OCI-LY7 (cell line): ENCODE data around the gene CCDC27. TPM values are rescaled to one million over a fixed set of nuclear protein-coding genes. Genes with fewer than 3 reads are reported as not detected.

Experiments used
- BruUV-seq: library from RNA; stranded (reverse); fragments of 400-500 nt; replicated peaks from 2 replicates; lab custom pipeline; 2021; lab: Mats Ljungman, UMichigan
- CTCF ChIA-PET: fragments of 300-600 bp; sonication (Branson Sonifier 250); formaldehyde crosslinking; loops from one replicate; lab custom pipeline; 2022; ENCODE audit warnings: antibody characterized with exemption; ENCODE audit not compliant: unreplicated experiment; lab: Charles Lee
- POLR2A ChIA-PET: fragments of 300-600 bp; sonication (Branson Sonifier 250); formaldehyde crosslinking; loops from one replicate; lab custom pipeline; 2022; ENCODE audit warnings: antibody characterized with exemption; lab: Charles Lee
- DNase-seq: peaks from one replicate; pipeline ENCODE4 v3.0.0-alpha.2; 2015; ENCODE audit warnings: low spot score
- H2AFZ ChIP-seq: fragments of 200-600 bp; sonication (generic), shearing (Covaris generic); 2 replicates; pipeline ENCODE4 v1.6.1; 2014; ENCODE audit warnings: mild to moderate bottlenecking, antibody characterized with exemption, low read length, moderate library complexity
- H3K27ac ChIP-seq: fragments of 200-600 bp; sonication (generic); 2 replicates; pipeline ENCODE4 v1.5.1; 2014; ENCODE audit warnings: mixed run types, low read depth, mild to moderate bottlenecking, moderate library complexity, low read length, inconsistent platforms; ENCODE audit not compliant: poor library complexity, severe bottlenecking
- H3K36me3 ChIP-seq: fragments of 200-600 bp; sonication (generic); 2 replicates; pipeline ENCODE4 v1.6.1; 2014; ENCODE audit warnings: mild to moderate bottlenecking, antibody characterized with exemption, low read length, moderate library complexity, mixed read lengths; ENCODE audit not compliant: insufficient read depth
- H3K4me1 ChIP-seq: fragments of 200-600 bp; sonication (generic); 2 replicates; pipeline ENCODE4 v1.5.1; 2014; ENCODE audit warnings: mild to moderate bottlenecking, low read length; ENCODE audit not compliant: insufficient read depth, poor library complexity, severe bottlenecking
- H3K4me2 ChIP-seq: fragments of 200-600 bp; sonication (generic); 2 replicates; pipeline ENCODE4 v1.6.1; 2014; ENCODE audit warnings: mild to moderate bottlenecking, low read length
- H3K4me3 ChIP-seq: fragments of 200-600 bp; sonication (generic); 2 replicates; pipeline ENCODE4 v1.5.1; 2014; ENCODE audit warnings: mild to moderate bottlenecking, low read depth, low read length; ENCODE audit not compliant: poor library complexity, severe bottlenecking
- H3K79me2 ChIP-seq: fragments of 200-600 bp; sonication (generic); 2 replicates; pipeline ENCODE4 v1.6.1; 2016; ENCODE audit warnings: low read depth, mild to moderate bottlenecking, low read length, moderate library complexity, mixed read lengths; ENCODE audit not compliant: insufficient read depth
- H3K9me2 ChIP-seq: fragments of 200-600 bp; sonication (generic); 2 replicates; pipeline ENCODE4 v1.6.1; 2016; ENCODE audit warnings: mild to moderate bottlenecking, low read length, mixed read lengths; ENCODE audit not compliant: insufficient read depth
- H3K9me3 ChIP-seq: fragments of 200-600 bp; sonication (generic); 2 replicates; pipeline ENCODE4 v1.6.1; 2014; ENCODE audit warnings: mild to moderate bottlenecking, mixed run types, low read length, mixed read lengths
- H4K20me1 ChIP-seq: fragments of 200-600 bp; sonication (generic); 2 replicates; pipeline ENCODE4 v1.6.1; 2014; ENCODE audit warnings: mild to moderate bottlenecking, antibody characterized with exemption, low read length, moderate library complexity, mixed read lengths; ENCODE audit not compliant: insufficient read depth
- EZH2phosphoT487 ChIP-seq: fragments of 200-600 bp; sonication (generic); IDR thresholded peaks from 2 replicates; pipeline ENCODE4 v1.6.1; 2018; ENCODE audit warnings: low read depth, borderline replicate concordance, mild to moderate bottlenecking, mixed run types, antibody characterized with exemption, low read length, moderate library complexity, mixed read lengths
- intact Hi-C: fragments of 100-400 bp; cut with micrococcal nuclease; formaldehyde crosslinking; loops from one replicate; pipeline ENCODE4 v1.10.0; 2022; ENCODE audit not compliant: unreplicated experiment
- total RNA-seq, 2 experiments: library from RNA; depleted of rRNA in 1 of 2; stranded (reverse); fragments of >200 nt in 1 of 2; shearing (Covaris generic) in 1 of 2; gene quantifications; 2 replicates each; pipeline ENCODE4 v1.2.3, GENCODE V29; 2014 to 2022
- TF ChIP-seq, protein P1 (sequence below): fragments of 200-600 bp; sonication (generic); conservative IDR thresholded peaks from 2 replicates; pipeline ENCODE4 v1.5.1; 2014; ENCODE audit warnings: mild to moderate bottlenecking, antibody characterized with exemption, low read length, moderate library complexity, mixed read lengths

Gene CCDC27
- total RNA-seq, 2 experiments from 2014 or later: not detected

DNA sequence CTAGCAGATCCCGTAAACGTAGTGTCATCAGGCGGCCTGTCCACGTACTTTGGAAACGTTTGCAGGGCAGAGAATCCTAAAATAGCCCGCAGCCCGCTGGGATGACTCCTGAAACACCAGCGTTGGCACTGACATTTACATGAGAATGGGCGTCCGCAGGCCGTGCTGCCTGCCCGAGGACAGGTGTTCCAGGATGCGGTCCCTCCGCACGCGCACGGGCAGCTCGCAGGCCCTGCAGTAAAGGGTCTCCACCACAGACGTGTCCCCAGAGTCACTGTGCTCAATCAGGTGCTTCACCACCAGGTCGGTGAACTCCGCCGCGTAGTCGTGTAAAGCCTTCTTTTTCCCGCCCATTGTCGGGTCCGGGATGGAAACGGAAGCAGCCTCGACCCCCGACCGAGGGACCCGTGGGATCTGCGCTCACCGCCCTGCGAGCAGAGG, 5.8 kb upstream of the CCDC27 start:
- Histone ChIP-seq H3K36me3 (no peaks in the 10 kb centered on the region), H3K4me1 (no peaks in the 10 kb centered on the region), H3K79me2 (no peaks in the 10 kb centered on the region), H4K20me1 (no peaks in the 10 kb centered on the region), H3K4me2 (peak overlapping the region; percentile 48; the same call in 1 of the 2 replicates), H3K9me2 (no peaks in the 10 kb centered on the region), H2AFZ (no peak overlapping the region), H3K27ac (no peak overlapping the region), H3K9me3 (no peaks in the 10 kb centered on the region), H3K4me3 (no peak overlapping the region)
- no TSS peak for BruUV-seq
- no peak for TF ChIP-seq EZH2phosphoT487
- TF ChIP-seq, protein P1, sequence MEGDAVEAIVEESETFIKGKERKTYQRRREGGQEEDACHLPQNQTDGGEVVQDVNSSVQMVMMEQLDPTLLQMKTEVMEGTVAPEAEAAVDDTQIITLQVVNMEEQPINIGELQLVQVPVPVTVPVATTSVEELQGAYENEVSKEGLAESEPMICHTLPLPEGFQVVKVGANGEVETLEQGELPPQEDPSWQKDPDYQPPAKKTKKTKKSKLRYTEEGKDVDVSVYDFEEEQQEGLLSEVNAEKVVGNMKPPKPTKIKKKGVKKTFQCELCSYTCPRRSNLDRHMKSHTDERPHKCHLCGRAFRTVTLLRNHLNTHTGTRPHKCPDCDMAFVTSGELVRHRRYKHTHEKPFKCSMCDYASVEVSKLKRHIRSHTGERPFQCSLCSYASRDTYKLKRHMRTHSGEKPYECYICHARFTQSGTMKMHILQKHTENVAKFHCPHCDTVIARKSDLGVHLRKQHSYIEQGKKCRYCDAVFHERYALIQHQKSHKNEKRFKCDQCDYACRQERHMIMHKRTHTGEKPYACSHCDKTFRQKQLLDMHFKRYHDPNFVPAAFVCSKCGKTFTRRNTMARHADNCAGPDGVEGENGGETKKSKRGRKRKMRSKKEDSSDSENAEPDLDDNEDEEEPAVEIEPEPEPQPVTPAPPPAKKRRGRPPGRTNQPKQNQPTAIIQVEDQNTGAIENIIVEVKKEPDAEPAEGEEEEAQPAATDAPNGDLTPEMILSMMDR: no peak
- ChIA-PET CTCF (interaction anchor here (0.5 kb wide), 1 partner anchor 183 kb away, joined by 11 read pairs; no protein-coding TSS in a partner anchor), POLR2A (no interaction called here)
- intact Hi-C loops: no loop called here
- DNase-seq: no peak

DNA sequence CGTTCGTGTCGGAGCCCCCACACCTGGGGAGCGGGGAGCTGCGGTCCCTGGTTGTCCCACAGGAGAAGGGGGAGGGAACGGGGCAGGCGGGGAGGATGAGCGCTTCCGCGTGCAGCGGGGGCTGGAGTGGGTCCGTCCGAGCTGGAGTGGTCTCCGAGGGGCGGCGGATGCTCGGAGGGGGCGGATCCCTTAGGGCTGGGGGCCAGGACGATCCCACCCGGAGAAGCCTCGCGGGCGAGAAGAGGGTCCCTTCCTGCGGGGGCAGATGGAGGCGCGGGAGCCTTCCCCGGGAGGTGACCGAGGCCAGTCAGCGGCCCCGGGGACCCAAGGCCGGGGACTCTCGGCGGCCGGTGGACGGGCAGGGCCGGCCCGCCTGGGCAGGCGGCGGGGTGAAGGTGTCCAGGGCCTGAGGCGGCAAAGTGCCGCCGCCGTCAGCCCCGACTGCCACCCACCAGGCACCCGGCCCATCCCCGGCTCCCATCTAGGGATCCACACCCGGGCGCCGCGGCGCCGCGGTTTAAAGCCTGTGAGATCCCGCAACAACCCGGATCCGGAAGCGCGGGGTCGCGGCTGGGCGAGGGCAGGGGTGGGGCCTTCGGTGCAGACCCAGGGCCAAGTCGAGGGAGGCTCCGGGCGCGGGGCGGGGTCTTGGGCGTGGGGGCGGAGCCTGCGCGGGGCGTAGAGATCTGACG, 5.3 kb upstream of the CCDC27 start:
- H4K20me1 ChIP-seq: no peaks in the 10 kb centered on the region
- H3K4me3 ChIP-seq: peak overlapping the region; percentile 43
- H3K4me2 ChIP-seq: peak overlapping the region; percentile 48
- no peaks in the 10 kb centered on the region for H3K9me3 ChIP-seq
- ChIA-PET CTCF (no interaction called here), POLR2A (no interaction called here)
- H3K4me1 ChIP-seq: no peaks in the 10 kb centered on the region
- no peak overlapping the region for H3K27ac ChIP-seq
- H2AFZ ChIP-seq: no peak overlapping the region
- TF ChIP-seq, protein P1: no peak
- TF ChIP-seq EZH2phosphoT487: no peak
- H3K36me3 ChIP-seq: no peaks in the 10 kb centered on the region
- intact Hi-C loops: no loop called here
- DNase-seq: peak; percentile 29
- H3K79me2 ChIP-seq: no peaks in the 10 kb centered on the region
- H3K9me2 ChIP-seq: no peaks in the 10 kb centered on the region
- no TSS peak for BruUV-seq

DNA sequence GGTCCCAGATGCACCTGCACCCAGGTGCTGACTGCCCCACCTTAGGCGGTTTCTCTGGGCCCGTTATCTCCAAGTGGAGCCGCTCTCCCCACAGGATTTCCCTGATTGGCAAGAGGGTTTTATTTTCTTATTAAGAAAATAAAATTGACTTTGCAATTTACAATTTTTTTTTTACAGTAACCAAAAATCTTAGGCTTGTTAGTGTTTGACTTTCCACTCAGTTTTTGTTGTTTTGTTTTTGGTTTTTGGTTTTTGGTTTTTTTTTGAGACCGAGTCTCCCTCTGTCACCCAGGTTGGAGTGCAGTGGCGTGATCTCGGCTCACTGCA, 4.8 kb upstream of the CCDC27 start:
- ChIA-PET POLR2A (no interaction called here), CTCF (no interaction called here)
- Histone ChIP-seq H3K27ac (no peak overlapping the region), H3K9me2 (no peaks in the 10 kb centered on the region), H3K4me2 (peak overlapping the region; percentile 48), H4K20me1 (no peaks in the 10 kb centered on the region), H3K9me3 (no peaks in the 10 kb centered on the region), H3K79me2 (no peaks in the 10 kb centered on the region), H3K4me3 (peak overlapping the region; percentile 43), H3K4me1 (no peaks in the 10 kb centered on the region), H2AFZ (no peak overlapping the region), H3K36me3 (no peaks in the 10 kb centered on the region)
- no TSS peak for BruUV-seq
- TF ChIP-seq, protein P1: no peak
- TF ChIP-seq EZH2phosphoT487: no peak
- intact Hi-C loops: no loop called here
- no peak for DNase-seq
